Measurements from ENCODE around the gene TMEM247.

- TF ChIP-seq CTCF (IDR thresholded peaks at IDR 0.05; ENCODE audit: poor library complexity) (no peak), EZH2 (IDR thresholded peaks at IDR 0.05; ENCODE audit: borderline replicate concordance) (no peak)
These were observed 3.1 kb downstream of the TMEM247 start for GRCh38 chr2:46482490-46482889.
